ENCODE data around the gene ZBTB20.

DNA sequence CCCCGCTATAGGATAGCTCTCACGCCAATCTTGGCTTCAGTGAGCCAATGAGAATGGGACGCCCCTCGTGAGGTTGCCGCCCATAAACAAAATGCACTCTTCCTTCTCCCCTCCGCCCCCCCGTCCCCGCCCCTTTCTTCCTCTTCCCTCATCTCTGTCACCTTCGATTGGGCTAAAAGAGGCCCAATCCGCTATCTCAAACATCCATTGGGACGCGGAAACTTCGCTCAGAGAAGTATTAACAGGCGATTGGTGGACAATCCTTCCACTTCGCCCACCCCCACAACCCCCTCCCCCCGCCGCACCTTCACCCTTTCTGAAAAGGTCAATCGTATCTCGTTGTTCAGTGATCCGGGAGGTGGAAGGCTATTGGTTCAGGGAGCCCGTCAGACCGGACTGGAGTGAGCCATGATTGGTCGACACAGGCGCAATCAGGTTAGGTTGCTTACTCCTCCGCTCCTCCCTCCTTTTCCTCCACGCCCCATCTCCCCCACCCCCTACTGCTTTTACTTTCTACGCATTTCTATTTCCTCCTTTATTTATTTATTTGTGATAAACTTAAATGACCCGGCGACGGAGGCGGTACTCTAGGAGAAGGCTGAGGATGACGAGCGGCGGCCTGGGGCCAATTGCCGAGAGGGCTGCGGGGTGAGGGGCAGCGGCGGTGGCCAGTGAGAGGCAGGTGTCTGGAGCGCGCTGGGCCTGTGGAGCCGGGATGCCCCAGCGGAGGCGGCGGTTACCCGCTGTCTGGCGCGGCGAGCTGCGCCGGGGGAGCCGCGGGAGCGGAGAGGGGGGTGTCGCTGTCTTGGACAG lies 447 bp upstream of the ZBTB20 start:
- TF ChIP-seq, protein P1, sequence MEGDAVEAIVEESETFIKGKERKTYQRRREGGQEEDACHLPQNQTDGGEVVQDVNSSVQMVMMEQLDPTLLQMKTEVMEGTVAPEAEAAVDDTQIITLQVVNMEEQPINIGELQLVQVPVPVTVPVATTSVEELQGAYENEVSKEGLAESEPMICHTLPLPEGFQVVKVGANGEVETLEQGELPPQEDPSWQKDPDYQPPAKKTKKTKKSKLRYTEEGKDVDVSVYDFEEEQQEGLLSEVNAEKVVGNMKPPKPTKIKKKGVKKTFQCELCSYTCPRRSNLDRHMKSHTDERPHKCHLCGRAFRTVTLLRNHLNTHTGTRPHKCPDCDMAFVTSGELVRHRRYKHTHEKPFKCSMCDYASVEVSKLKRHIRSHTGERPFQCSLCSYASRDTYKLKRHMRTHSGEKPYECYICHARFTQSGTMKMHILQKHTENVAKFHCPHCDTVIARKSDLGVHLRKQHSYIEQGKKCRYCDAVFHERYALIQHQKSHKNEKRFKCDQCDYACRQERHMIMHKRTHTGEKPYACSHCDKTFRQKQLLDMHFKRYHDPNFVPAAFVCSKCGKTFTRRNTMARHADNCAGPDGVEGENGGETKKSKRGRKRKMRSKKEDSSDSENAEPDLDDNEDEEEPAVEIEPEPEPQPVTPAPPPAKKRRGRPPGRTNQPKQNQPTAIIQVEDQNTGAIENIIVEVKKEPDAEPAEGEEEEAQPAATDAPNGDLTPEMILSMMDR (IDR thresholded peaks at IDR 0.05 in 8 of 11, conservative IDR thresholded peaks at IDR 0.05 in 3 of 11): peak in 2 of 11 experiments; percentile 11 to 28
- peak; percentile 88 to 96 (median 96) for TF ChIP-seq POLR2AphosphoS5 (IDR thresholded peaks at IDR 0.05)
- peak in 2 of 3 donors; percentile 68 to 83 for TF ChIP-seq POLR2A (IDR thresholded peaks at IDR 0.05)

Data from spleen (tissue), 7 donors.